Stimulated activated CD4-positive, alpha-beta T cell treated with anti-CD3 and anti-CD28 coated beads, TNF-alpha, amount 100 ng/mL, for 48 hours (primary cell): Measurements from ENCODE around the gene ATF5.
"Not testable (repeated sequence)": the region's sequence is repeated elsewhere in the genome, so short reads cannot be mapped to it uniquely, and the experiment has no call there.

Source experiments
- DNase-seq, 3 donors: peaks; one replicate each; pipeline ENCODE4 v3.0.0-alpha.2; 2020; ENCODE audit warnings: low read depth in 3 of 3

ATF5 gene

GRCh38 chr19:49923055-49924003 is 5.7 kb upstream of the ATF5 start:
- DNase-seq = no peak

- DNase-seq = no peak
Measured at GRCh38 chr19:49924004-49924880, 4.8 kb upstream of the ATF5 start.

DNA sequence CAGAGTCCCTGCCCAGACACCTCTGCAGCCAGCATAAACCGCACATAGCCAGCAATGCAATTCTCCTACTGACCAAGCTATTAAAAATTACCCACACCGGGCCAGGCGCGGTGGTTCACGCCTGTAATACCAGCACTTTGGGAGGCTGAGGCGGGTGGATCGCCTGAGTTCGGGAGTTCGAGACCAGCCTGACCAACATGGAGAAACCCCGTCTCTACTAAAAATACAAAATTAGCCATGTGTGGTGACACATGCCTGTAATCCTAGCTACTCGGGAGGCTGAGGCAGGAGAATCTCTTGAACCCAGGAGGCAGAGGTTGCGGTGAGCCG is 4.2 kb upstream of the ATF5 start:
- not testable (repeated sequence) for DNase-seq

GRCh38 chr19:49925486-49925885 is 3.5 kb upstream of the ATF5 start:
- DNase-seq = no peak

DNA sequence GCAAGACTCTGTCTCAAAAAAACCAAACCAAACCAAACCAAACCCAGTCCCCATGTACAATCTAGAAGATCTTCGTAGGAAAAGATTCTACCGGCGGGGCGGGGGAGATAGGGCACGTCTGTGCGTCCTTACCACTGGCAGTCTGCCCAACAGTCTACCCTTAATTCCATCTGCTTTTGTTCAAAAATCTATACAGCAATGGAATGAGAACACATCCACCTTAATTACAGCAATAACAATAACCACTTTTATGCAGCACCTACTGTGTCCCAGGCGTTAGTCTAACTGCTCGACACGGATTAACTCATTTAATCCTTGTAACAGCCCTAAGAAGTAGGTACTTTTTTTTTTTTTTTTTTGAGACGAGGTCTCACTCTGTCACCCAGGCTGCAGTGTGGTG is 2.5 kb upstream of the ATF5 start:
- DNase-seq = no peak

- DNase-seq = no peak
Measured at GRCh38 chr19:49927526-49928264, 1.3 kb upstream of the ATF5 start.

GRCh38 chr19:49929611-49930482 is 842 bp downstream of the ATF5 start:
- peak; percentile 90 to 97 (median 93) for DNase-seq

DNA sequence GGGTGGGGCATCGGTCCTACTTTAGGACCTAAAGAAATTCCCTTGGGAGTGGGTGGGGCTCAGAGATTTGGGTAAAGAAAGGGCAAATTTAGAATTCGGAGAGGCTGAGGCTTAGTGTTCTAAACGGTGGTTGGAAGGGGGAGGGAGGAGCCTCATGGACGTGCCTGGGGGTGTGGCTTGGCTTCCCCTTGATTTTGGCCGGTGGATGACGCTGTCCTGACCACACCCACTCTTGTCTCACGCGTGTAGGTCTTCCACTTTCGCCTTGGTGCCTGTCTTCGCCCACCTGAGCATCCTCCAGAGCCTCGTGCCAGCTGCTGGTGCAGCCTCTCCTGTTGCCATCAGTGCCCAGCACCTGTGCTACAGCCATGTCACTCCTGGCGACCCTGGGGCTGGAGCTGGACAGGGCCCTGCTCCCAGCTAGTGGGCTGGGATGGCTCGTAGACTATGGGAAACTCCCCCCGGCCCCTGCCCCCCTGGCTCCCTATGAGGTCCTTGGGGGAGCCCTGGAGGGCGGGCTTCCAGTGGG is 1.5 kb downstream of the ATF5 start:
- no peak for DNase-seq

- DNase-seq = no peak
Measured at GRCh38 chr19:49931293-49932040, 2.5 kb downstream of the ATF5 start.

DNA sequence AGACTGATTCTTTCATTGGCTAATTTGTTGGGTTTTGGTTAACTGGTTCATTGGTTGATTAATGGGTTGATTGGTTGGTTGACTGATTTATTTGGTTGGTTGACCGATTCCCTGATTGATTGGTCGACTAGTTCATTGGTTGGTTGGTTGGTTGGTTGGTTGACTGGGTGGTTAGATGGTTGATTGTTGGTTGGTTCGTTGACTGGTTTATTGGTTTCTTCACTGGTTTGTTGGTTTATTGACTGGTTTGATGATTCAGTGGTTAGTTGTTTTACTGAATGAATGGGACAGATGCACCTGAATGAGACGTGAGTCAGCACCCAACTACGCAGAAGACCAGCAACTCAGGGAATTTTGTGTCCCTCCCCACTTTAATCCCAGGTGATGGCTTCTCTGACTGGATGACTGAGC is 3.0 kb downstream of the ATF5 start:
- DNase-seq = no peak

DNA sequence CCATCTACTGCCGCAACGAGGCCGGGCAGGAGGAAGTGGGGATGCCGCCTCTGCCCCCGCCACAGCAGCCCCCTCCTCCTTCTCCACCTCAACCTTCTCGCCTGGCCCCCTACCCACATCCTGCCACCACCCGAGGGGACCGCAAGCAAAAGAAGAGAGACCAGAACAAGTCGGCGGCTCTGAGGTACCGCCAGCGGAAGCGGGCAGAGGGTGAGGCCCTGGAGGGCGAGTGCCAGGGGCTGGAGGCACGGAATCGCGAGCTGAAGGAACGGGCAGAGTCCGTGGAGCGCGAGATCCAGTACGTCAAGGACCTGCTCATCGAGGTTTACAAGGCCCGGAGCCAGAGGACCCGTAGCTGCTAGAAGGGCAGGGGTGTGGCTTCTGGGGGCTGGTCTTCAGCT is 3.7 kb downstream of the ATF5 start:
- no peak for DNase-seq

GRCh38 chr19:49933643-49934042 is 4.6 kb downstream of the ATF5 start:
- no peak for DNase-seq

- DNase-seq = no peak
Measured at GRCh38 chr19:49936549-49936948, 7.5 kb downstream of the ATF5 start.

- DNase-seq = peak; percentile 56 to 75 (median 72)
Measured at GRCh38 chr19:49937750-49938381, 8.9 kb downstream of the ATF5 start.

- no peak for DNase-seq
Measured at GRCh38 chr19:49938662-49939061, 9.7 kb downstream of the ATF5 start.

GRCh38 chr19:49939721-49940481 is 10.9 kb downstream of the ATF5 start:
- DNase-seq = no peak

GRCh38 chr19:49940482-49940791 is 11.4 kb downstream of the ATF5 start:
- DNase-seq = no peak

DNA sequence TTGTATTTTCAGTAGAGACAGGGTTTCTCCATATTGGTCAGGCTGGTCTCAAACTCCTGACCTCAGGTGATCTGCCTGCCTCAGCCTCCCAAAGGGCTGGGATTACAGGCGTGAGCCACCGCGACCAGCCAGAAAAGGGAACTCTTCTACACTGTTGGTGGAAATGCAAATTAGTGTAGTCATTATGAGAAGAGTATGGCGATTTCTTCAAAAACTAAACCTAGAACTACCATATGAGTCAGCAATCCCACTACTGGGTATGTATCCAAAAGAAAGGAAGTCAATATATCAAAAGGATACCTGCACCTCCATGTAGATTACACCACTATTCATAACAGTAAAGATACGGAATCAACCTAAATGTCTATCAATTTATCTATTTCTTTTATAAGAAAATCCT is 15.6 kb downstream of the ATF5 start:
- not testable (repeated sequence) for DNase-seq

GRCh38 chr19:49946415-49946814 is 17.4 kb downstream of the ATF5 start:
- DNase-seq = no peak
